Limb (tissue), 2 donors: Measurements from ENCODE around the gene NFIC.
"Not testable (repeated sequence)": the region's sequence is repeated elsewhere in the genome, so short reads cannot be mapped to it uniquely, and the experiment has no call there.

Experiments
- DNase-seq, 2 donors: peaks; one replicate each; pipeline ENCODE4 v3.0.0-alpha.2; 2016; ENCODE audit errors: extremely low spot score in 2 of 2

The NFIC gene

DNA sequence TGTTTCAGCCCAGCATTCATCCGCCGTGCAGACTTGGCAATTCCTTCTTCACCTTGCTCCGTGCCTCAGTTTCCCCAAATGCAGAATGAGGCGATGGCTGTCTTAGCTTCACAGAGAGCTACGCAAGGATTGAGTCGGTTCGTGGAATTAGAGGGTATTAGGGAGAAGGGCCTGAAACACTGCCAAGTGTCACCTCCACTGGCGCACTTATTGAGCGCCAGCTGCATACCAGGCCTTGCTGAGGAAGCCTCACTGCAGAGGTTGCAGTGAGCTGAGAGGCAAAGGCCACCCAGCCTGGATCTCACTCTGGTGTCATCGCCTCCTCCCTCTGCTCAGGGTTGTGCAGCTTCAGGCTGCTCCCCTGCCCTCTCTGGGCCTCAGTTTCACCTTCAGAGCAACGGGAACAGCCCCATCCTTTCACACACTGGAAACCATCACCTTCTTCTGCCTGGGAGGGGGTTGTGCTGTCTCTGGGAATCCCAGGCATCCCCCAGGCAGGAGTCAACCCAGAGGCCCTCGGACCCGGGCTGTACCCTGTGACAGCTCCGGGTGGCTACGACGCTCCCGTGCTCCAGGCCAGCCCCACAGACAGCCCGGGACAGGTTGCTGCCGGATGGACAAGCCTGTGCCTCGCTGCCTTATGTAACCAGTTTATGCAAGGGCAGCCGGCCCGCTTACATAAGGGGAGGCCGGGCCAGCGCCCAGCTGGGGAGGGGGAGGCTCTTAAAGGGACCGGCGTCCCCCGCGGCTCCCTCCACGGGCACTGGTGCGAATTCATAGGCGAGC lies 31.9 kb downstream of the NFIC start:
- no peak for DNase-seq

GRCh38 chr19:3398900-3399278 lies 32.5 kb downstream of the NFIC start:
- DNase-seq: no peak

- DNase-seq: not testable (repeated sequence)
Observed at GRCh38 chr19:3399311-3399710, 32.9 kb downstream of the NFIC start.

DNA sequence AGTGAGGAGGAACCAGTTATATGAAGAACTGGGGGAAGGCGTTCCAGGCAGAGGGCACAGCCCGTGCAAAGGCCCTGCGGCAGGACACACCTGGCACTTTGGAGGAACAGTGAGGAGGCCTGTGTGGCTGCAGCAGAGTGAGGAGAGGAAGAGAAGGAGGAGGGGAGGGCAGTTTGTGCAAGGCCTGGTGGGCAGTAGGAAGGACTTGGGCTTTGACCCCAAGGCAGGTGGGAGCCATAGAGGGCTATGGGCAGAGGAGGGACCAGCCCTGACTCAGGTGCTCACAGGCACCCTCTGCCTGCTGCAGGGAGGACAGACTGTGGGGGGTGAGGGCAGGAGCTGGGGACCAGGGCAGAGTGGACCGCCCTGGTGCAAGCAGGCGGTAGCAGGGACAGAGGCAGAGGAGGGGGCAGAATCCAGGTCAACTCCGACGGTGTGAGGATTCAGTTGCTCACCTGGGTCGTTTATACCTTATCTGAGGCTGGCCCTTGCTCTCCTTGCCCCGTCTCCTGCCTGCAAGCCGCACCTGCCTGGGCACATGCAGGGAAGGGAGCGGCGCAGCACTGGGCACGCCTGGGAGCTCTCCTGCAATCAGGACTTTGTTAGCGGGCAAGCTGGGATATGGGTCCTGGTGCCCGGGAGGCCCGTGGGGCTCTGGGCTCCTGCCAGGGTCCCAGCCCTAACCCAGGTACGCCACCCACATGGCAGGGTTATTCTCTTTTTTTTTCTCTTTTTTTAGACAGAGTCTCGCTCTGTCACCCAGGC lies 34.8 kb downstream of the NFIC start:
- no peak for DNase-seq

DNA sequence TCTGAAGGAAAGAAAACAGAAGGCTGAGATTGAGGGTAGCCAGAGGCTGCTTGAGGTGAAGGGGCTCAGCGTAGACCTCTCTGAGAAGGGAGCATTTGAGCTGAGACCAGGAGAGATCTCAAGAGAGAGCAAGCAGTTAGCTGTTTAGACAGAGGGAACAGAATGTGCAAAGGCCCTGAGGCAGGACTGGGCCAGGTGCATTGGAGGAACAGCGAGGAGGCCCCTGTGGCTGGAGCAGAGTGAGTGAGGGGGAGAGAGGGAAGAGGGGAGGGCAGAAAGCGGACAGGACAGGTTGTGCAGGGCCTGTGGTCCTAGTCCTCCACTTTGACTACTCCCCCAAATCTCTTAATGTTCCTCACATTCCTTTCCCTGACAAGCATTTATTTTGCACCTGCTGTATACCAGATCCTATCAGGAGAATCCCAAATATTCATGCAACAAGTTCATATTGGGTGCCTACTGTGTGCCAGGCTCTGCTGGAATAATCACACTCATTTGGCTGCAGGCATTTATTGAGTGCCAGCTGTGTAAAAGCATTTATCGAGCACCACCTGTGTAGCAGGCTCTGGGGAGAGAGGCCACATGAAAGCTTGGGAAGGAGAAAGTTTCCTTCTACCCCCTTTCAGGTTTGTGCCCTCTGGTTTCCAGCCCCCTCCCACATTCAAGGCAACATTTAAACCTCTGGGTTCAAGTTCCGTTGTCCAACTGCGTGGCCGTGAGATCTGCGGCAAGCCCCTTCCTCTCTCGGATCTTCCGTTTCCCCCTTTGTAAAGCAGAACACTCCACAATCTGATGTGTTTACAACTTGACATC lies 36.5 kb downstream of the NFIC start:
- no peak for DNase-seq

DNA sequence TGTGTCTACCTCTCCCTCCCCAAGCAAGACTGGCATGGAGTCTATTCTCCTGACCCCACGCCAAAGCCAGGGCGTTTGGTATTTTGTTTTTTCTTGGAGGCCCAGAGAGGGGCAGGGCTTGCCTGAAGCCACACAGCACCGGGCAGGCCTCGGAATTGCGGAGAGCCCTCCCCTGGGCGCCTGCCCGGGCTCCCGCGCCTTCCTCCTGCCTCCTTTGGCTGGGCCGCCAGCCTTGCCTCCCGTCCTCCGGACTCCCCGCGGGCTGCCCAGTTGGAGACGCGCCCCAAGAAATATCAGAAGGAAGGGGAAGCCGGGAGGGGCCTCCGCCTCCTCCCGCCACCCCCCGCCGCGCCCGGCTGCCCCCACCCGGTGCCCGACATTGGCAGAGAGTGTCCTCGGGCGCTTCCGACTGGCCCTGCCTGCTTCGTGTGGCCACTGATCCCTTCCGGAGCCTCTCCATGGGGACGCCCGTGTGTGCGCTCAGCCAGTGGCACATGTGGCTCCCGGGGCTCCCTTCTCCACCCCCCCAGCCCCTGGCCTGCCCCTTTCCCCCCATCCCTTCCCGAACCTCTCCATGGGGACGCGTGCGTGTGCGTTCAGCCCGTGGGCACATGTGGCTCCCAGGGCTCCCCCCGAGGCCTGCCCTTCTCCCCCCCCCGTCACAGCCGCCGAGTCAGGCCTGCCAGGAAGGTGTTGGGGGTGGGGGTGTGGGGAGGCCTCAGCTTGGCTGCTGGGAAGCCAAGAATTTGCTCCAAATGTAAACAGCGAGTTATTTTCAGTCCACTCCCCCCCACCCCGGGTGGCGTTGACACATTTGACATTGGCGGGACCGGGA lies 37.3 kb downstream of the NFIC start:
- peak; percentile 83 to 88 for DNase-seq

DNA sequence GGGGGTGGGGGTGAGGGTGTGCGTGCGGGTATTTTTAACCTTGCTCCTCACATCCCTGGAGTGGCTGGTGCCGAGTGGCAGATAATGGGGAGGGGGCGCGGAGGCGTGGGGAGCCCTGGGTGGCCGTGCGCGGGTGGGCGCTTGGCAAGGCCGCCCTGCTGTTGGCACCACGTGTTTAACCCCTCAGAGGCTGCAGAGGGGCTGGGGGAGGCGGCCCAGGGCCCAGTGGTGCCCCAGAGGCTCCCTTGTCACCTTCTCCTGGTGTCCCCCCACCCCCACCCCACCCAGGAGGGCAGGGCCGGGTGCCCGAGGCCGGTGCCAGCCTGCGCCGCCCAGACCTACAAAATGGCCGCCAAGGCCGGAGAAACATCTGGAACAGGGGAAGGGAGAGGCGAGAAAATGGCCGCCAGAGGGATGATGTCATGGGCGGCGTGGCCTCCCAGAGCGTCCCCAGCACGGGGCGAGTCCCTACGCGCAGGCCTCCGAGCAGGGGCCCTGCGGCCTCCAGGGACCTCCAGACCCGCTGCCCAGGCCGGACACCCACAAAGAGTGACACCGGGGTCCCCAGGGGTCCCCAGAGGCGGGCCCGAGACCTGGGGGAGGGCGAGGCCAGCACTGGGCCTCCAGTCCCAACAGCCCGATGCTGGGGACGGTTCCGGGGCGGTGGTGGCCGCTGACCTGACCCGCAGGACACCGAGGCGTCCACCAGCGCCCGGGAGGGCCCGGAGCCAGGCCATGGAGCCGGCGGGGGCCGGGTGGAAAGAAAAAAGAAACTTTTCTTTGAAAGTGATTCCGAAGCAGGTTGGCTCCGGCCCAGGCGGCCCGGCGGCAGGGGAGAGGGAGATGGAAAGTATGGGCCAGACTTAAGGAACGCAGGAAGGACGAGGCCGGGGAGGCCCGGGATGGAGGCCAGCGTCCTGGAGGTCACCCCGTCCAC lies 38.2 kb downstream of the NFIC start:
- peak; percentile 85 to 89 for DNase-seq

GRCh38 chr19:3405261-3405653 lies 38.9 kb downstream of the NFIC start:
- no peak for DNase-seq

DNA sequence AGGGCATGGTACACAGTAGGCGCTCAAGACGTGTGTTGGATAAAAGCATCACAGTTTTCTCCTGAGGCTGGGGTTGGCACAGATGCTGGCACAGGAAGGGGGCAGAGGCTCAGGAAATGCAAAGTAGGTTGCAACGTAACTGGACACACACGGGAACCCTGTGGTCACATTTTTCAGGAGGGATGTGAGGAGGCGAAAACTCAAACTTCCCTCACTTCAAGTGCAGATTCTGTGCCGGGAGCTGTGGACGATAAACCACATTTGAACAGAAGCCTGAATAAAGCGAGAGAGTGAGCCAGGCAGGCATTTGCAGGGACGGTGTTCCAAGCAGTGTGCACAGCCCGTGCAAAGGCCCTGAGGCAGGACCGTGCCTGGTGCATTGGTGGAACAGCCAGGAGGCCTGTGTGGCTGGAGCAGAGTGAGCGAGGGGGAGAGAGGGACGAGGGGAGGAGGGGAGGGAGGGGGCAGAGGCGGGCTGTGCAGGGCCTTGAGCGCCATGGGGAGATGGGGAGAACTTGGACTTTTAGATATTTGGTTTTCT lies 40.3 kb downstream of the NFIC start:
- DNase-seq: no peak

GRCh38 chr19:3407556-3408516 lies 41.5 kb downstream of the NFIC start:
- DNase-seq: peak; percentile 42 to 66

DNA sequence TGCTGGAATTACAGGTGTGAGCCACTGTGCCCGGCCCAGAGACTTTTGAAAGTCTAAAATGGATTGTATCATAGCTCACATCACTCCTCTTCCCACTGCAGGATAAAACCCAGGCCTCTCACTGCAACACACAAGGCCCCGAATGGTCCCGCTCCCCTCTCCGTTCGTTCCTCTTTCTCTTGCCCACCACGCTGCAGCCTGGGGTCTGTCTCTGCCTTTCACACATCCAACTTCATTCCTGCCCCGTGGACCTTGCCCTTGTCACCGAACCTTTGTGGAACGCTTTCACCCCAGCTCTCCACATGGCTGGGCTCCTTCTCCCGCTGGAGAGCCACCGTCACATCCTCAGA lies 42.6 kb downstream of the NFIC start:
- DNase-seq: no peak

GRCh38 chr19:3409346-3410064 lies 43.1 kb downstream of the NFIC start:
- no peak for DNase-seq

- no peak for DNase-seq
Observed at GRCh38 chr19:3411636-3412035, 45.3 kb downstream of the NFIC start.

GRCh38 chr19:3412066-3412465 lies 45.7 kb downstream of the NFIC start:
- DNase-seq: no peak

- no peak for DNase-seq
Observed at GRCh38 chr19:3413796-3414327, 47.5 kb downstream of the NFIC start.

DNA sequence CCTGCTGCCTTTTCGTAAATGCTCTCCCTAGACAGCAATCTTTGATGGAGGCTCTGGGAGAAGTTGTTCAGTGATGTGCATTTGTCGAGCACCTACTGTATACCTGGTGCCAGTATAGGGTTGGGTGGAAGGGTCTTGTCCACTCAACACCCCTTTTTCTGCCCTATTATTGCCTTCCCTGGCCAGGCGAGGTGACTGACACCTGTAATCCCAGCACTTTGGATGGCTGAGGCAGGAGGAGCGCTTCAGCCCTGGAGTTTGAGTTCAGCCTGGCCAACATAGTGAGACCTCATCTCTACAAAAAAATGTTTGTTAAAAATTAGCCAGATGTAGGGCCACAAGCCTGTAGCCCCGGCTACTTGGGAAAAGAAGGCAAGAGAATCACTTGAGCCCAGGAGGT lies 49.3 kb downstream of the NFIC start:
- DNase-seq: no peak

GRCh38 chr19:3420244-3420755 lies 53.9 kb downstream of the NFIC start:
- DNase-seq: no peak
